A549 (cell line): ENCODE measurements around the gene GPR78. TPM values are rescaled to one million over a fixed set of nuclear protein-coding genes. Genes with fewer than 3 reads are reported as not detected.

Source experiments
- ATAC-seq, 2 experiments: fragments of 200-7000 bp in 1 of 2; fragments of >200 bp in 1 of 2; cut with Nextera tagmentation in 1 of 2; cut with Tn5 transposase in 1 of 2; 3 replicates each; pipeline versions ENCODE4 v1.8.0 to v1.9.1; 2018 to 2020; ENCODE audit warnings: mild to moderate bottlenecking in 1 of 2, moderate library complexity in 1 of 2
- CTCF ChIA-PET: fragments of 300-600 bp; sonication (Branson Sonifier 250); formaldehyde crosslinking; extraction: SDS; loops from one replicate; lab custom pipeline; 2021; ENCODE audit warnings: antibody characterized with exemption, inconsistent platforms; lab: Yijun Ruan, JAX
- POLR2A ChIA-PET: fragments of 350-600 bp; formaldehyde crosslinking; extraction: SDS; loops from one replicate; lab custom pipeline; 2021; ENCODE audit warnings: antibody characterized with exemption, inconsistent platforms; lab: Yijun Ruan, JAX
- DNase-seq, 2 experiments: peaks; one replicate each; pipeline versions ENCODE4 v3.0.0 to v3.0.0-alpha.2; 2011 to 2016; ENCODE audit warnings: low read depth in 1 of 2, low spot score in 1 of 2
- FAIRE-seq: peaks from 2 replicates; lab custom pipeline; 2011; peaks lifted over from hg19 to GRCh38; lab: Jason Lieb, UNC
- H3K27ac ChIP-seq, 2 experiments: fragments of >200 bp; sonication (Bioruptor Twin); formaldehyde crosslinking; 3 replicates each; pipeline ENCODE4 v1.5.1; 2016 to 2017
- H3K4me1 ChIP-seq: fragments of >200 bp; sonication (Bioruptor Twin); formaldehyde crosslinking; 3 replicates; pipeline ENCODE4 v1.6.1; 2016
- H3K4me2 ChIP-seq: fragments of >200 bp; sonication (Bioruptor Twin); formaldehyde crosslinking; 3 replicates; pipeline ENCODE4 v1.6.1; 2016
- H3K4me3 ChIP-seq: fragments of >200 bp; sonication (Bioruptor Twin); formaldehyde crosslinking; 3 replicates; pipeline ENCODE4 v1.5.1; 2016
- H3K9me3 ChIP-seq: fragments of >200 bp; sonication (Bioruptor Twin); formaldehyde crosslinking; 3 replicates; pipeline ENCODE4 v1.6.1; 2016
- BCL3 ChIP-seq: fragments of >200 bp; sonication (Bioruptor Twin); formaldehyde crosslinking; IDR thresholded peaks from 3 replicates; pipeline ENCODE4 v1.6.1; 2016
- CHD4 ChIP-seq: fragments of 200-600 bp; sonication (generic); IDR thresholded peaks from 2 replicates; pipeline ENCODE4 v1.6.1; 2016; ENCODE audit warnings: antibody characterized with exemption, mild to moderate bottlenecking, borderline replicate concordance
- ELK1 ChIP-seq: fragments of 150-350 bp; IDR thresholded peaks from 2 replicates; pipeline ENCODE4 v1.6.1; 2014; ENCODE audit warnings: low read depth, mild to moderate bottlenecking, low read length
- FOSB ChIP-seq: fragments of 250-450 bp; sonication (Bioruptor Pico); IDR thresholded peaks from 2 replicates; pipeline ENCODE4 v1.5.0; 2020; ENCODE audit warnings: mild to moderate bottlenecking, moderate library complexity
- HDAC2 ChIP-seq: fragments of 200-600 bp; sonication (generic); IDR thresholded peaks from 2 replicates; pipeline ENCODE4 v1.6.1; 2016
- HES2 ChIP-seq: fragments of >200 bp; sonication (Bioruptor Twin); formaldehyde crosslinking; IDR thresholded peaks from 2 replicates; pipeline ENCODE4 v1.6.1; 2016
- HMGXB4 ChIP-seq: fragments of 250-450 bp; sonication (Bioruptor Pico); IDR thresholded peaks from 2 replicates; pipeline ENCODE4 v1.5.0; 2021; ENCODE audit warnings: mild to moderate bottlenecking, moderate library complexity, borderline replicate concordance
- HOXB13 ChIP-seq: fragments of 250-450 bp; sonication (Bioruptor Pico); IDR thresholded peaks from 2 replicates; pipeline ENCODE4 v1.5.0; 2020; ENCODE audit warnings: low read depth, mild to moderate bottlenecking, moderate library complexity
- JUNB ChIP-seq: fragments of >200 bp; sonication (Bioruptor Twin); formaldehyde crosslinking; IDR thresholded peaks from 2 replicates; pipeline ENCODE4 v1.6.1; 2016
- MAFK ChIP-seq: fragments of 450-650 bp; IDR thresholded peaks from 2 replicates; pipeline ENCODE4 v1.6.1; 2014; ENCODE audit not compliant: partially characterized antibody
- MAZ ChIP-seq: fragments of 150-350 bp; IDR thresholded peaks from 2 replicates; pipeline ENCODE4 v1.6.1; 2014; ENCODE audit warnings: antibody characterized with exemption, low read depth, low read length, borderline replicate concordance
- NFE2L2 ChIP-seq: fragments of 150-350 bp; conservative IDR thresholded peaks from 2 replicates; pipeline ENCODE4 v1.6.1; 2014; ENCODE audit warnings: low read length
- NPAS2 ChIP-seq: fragments of 250-450 bp; sonication (Bioruptor Pico); IDR thresholded peaks from 2 replicates; pipeline ENCODE4 v1.8.0; 2022; ENCODE audit warnings: mild to moderate bottlenecking, moderate library complexity, borderline replicate concordance
- PBX3 ChIP-seq: IDR thresholded peaks from 2 replicates; pipeline ENCODE4 v1.6.1; 2012
- POLR2A ChIP-seq: IDR thresholded peaks from 2 replicates; pipeline ENCODE4 v1.6.1; 2012; ENCODE audit warnings: mild to moderate bottlenecking, low read length
- POLR2AphosphoS2 ChIP-seq: conservative IDR thresholded peaks from 2 replicates; pipeline ENCODE4 v1.6.1; 2012; ENCODE audit warnings: low read length, improper control_type of control experiment, inconsistent platforms
- RAD21 ChIP-seq, 2 experiments: fragments of >200 bp in 1 of 2; sonication (Bioruptor Twin) in 1 of 2; formaldehyde crosslinking in 1 of 2; IDR thresholded peaks in 1 of 2; conservative IDR thresholded peaks in 1 of 2; 2 replicates in 1 of 2; 3 replicates in 1 of 2; pipeline ENCODE4 v1.6.1; 2012 to 2018; ENCODE audit warnings: inconsistent platforms in 1 of 2
- REST ChIP-seq: fragments of 200-600 bp; sonication (generic); IDR thresholded peaks from 2 replicates; pipeline ENCODE4 v1.6.1; 2016; ENCODE audit warnings: antibody characterized with exemption, mild to moderate bottlenecking, moderate library complexity
- RFX5 ChIP-seq: fragments of 450-650 bp; IDR thresholded peaks from 2 replicates; pipeline ENCODE4 v1.7.1; 2014; ENCODE audit warnings: antibody characterized with exemption, mild to moderate bottlenecking, moderate library complexity
- RNF2 ChIP-seq: fragments of 200-600 bp; sonication (generic); IDR thresholded peaks from 2 replicates; pipeline ENCODE4 v1.6.1; 2016; ENCODE audit warnings: low read depth, mild to moderate bottlenecking, antibody characterized with exemption, moderate library complexity, borderline replicate concordance
- SREBF2 ChIP-seq: fragments of 450-650 bp; IDR thresholded peaks from 2 replicates; pipeline ENCODE4 v1.6.1; 2014; ENCODE audit warnings: mild to moderate bottlenecking, moderate library complexity
- TP53 ChIP-seq: fragments of 250-450 bp; sonication (Bioruptor Pico); IDR thresholded peaks from 2 replicates; pipeline ENCODE4 v1.5.0; 2021; ENCODE audit warnings: mild to moderate bottlenecking, moderate library complexity
- USF2 ChIP-seq: fragments of 450-650 bp; IDR thresholded peaks from 2 replicates; pipeline ENCODE4 v1.6.1; 2014; ENCODE audit warnings: antibody characterized with exemption
- ZC3H11A ChIP-seq: fragments of 450-650 bp; IDR thresholded peaks from 2 replicates; pipeline ENCODE4 v1.6.1; 2014; ENCODE audit warnings: antibody characterized with exemption, mild to moderate bottlenecking
- ZNF302 ChIP-seq: fragments of 250-450 bp; sonication (Bioruptor Pico); IDR thresholded peaks from 2 replicates; pipeline ENCODE4 v1.9.0; 2021; ENCODE audit warnings: inconsistent platforms, mild to moderate bottlenecking, moderate library complexity
- WGBS: methylation state at CpG from one replicate; pipeline ENCODE4 v1.1.6; 2017; ENCODE audit errors: missing lambda C conversion rate; 5-methylcytosine and 5-hydroxymethylcytosine counted together
- polyA plus RNA-seq, 4 experiments: library from polyadenylated mRNA; depleted of rRNA in 3 of 4; stranded (reverse); fragments of >200 nt; fragmentation: RNase III in 1 of 4; extraction: RNeasy Plus Mini Kit Qiagen cat#74134 plus additional on column Dnase treatment in 1 of 4; gene quantifications; 2 replicates in 3 of 4; 3 replicates in 1 of 4; pipeline ENCODE4 v1.2.3, GENCODE V29; 2011 to 2017

GPR78 gene
- polyA plus RNA-seq, 2 of the 4 experiments (the other 2 are of a cell fraction) = 0.09 TPM; not detected in 1

GRCh38 chr4:8552581-8553205, 27.5 kb upstream of the GPR78 start:
- no peak for DNase-seq
- Histone ChIP-seq H3K4me1 (peaks cover 8% of the 10 kb centered on the region; the same call in 2 of the 3 replicates), H3K27ac (no peak overlapping the region), H3K4me2 (no peak overlapping the region), H3K4me3 (no peak overlapping the region), H3K9me3 (no peaks in the 10 kb centered on the region)
- POLR2A ChIA-PET = no interaction called here
- FAIRE-seq = no peak
- CTCF ChIA-PET = interaction anchor here (1.3 kb wide), 1 partner anchor 84 kb away, joined by 6 read pairs; no protein-coding TSS in a partner anchor
- WGBS = 65% methylated on average over 8 of the region's 8 CpGs
- ATAC-seq = no peak
- TF ChIP-seq USF2 = no peak
- TF ChIP-seq HDAC2 = no peak
- no peak for TF ChIP-seq ZC3H11A
- TF ChIP-seq NPAS2 = no peak
- no peak for TF ChIP-seq JUNB
- no peak for TF ChIP-seq REST
- TF ChIP-seq RNF2 = no peak
- no peak for TF ChIP-seq TP53 (CRISPR knock-in tag)
- no peak for TF ChIP-seq PBX3
- TF ChIP-seq ZNF302 (CRISPR knock-in tag) = no peak
- TF ChIP-seq SREBF2 = no peak
- TF ChIP-seq FOSB (CRISPR knock-in tag) = no peak
- no peak for TF ChIP-seq HMGXB4

GRCh38 chr4:8553216-8553615, 27.0 kb upstream of the GPR78 start:
- H3K27ac ChIP-seq = no peak overlapping the region
- 34% methylated on average over 2 of the region's 8 CpGs for WGBS
- TF ChIP-seq RFX5 (no peak), MAFK (no peak), MAZ (no peak), POLR2AphosphoS2 (no peak), NFE2L2 (no peak), POLR2A (no peak), HES2 (no peak), CHD4 (no peak), USF2 (no peak), RAD21 (conservative IDR thresholded peaks at IDR 0.05 in 1 of 2, IDR thresholded peaks at IDR 0.05 in 1 of 2) (no peak), BCL3 (no peak), ELK1 (no peak), HOXB13 (CRISPR knock-in tag) (no peak)
- H3K9me3 ChIP-seq = no peaks in the 10 kb centered on the region
- DNase-seq = no peak
- CTCF ChIA-PET = interaction anchor here (0.6 kb wide), 2 partner anchors 27 to 116 kb away, joined by 3 to 4 read pairs; no protein-coding TSS in a partner anchor
- POLR2A ChIA-PET = no interaction called here
- no peak for ATAC-seq
- no peak overlapping the region for H3K4me2 ChIP-seq
- no peak overlapping the region for H3K4me3 ChIP-seq
- no peak for FAIRE-seq
- peaks cover 9% of the 10 kb centered on the region; the same call in 2 of the 3 replicates for H3K4me1 ChIP-seq
